Suprapubic skin (tissue), 4 donors: ENCODE measurements around the gene JKAMP. TPM values are rescaled to one million over a fixed set of nuclear protein-coding genes. Genes with fewer than 3 reads are reported as not detected.

ENCODE experiments used
- DNase-seq, 2 donors: peaks; one replicate each; pipeline ENCODE4 v3.0.0-alpha.2; 2019; ENCODE audit warnings: low spot score in 2 of 2
- H3K27ac ChIP-seq: fragments of 200-600 bp; sonication (generic); one replicate; pipeline ENCODE4 v1.5.1; 2019
- H3K27me3 ChIP-seq: fragments of 200-600 bp; sonication (generic); one replicate; pipeline ENCODE4 v1.5.1; 2019
- H3K36me3 ChIP-seq: fragments of 200-600 bp; sonication (generic); one replicate; pipeline ENCODE4 v1.5.1; 2019
- H3K4me1 ChIP-seq: fragments of 200-600 bp; sonication (generic); one replicate; pipeline ENCODE4 v1.5.1; 2019
- H3K4me3 ChIP-seq: fragments of 200-600 bp; sonication (generic); one replicate; pipeline ENCODE4 v1.5.1; 2019; ENCODE audit warnings: mild to moderate bottlenecking
- H3K9me3 ChIP-seq: fragments of 200-600 bp; sonication (generic); one replicate; pipeline ENCODE4 v1.5.1; 2019
- EP300 ChIP-seq: sonication (generic); formaldehyde crosslinking; IDR thresholded peaks from one replicate; pipeline ENCODE4 v1.6.1; 2017; ENCODE audit warnings: antibody characterized with exemption
- POLR2A ChIP-seq, 2 donors: fragments of 450-650 bp; IDR thresholded peaks; one replicate each; pipeline ENCODE4 v1.6.1; 2017; ENCODE audit warnings: antibody characterized with exemption in 2 of 2, mild to moderate bottlenecking in 2 of 2, moderate library complexity in 2 of 2
- POLR2AphosphoS5 ChIP-seq, 3 donors: sonication (generic); formaldehyde crosslinking; IDR thresholded peaks; one replicate each; pipeline ENCODE4 v1.6.1; 2017; ENCODE audit warnings: antibody characterized with exemption in 3 of 3
- WGBS: methylation state at CpG from one replicate; pipeline ENCODE4 v1.1.5; 2018; 5-methylcytosine and 5-hydroxymethylcytosine counted together
- total RNA-seq, 4 donors: library from RNA; depleted of rRNA; stranded (reverse); fragments of >200 nt; gene quantifications; one replicate each; pipeline ENCODE4 v1.1.0, GENCODE V29; 2016
- TF ChIP-seq, protein P1 (sequence below), 2 donors: fragments of 200-600 bp in 1 of 2; fragments of 450-650 bp in 1 of 2; sonication (generic) in 1 of 2; IDR thresholded peaks; one replicate each; pipeline ENCODE4 v1.5.1; 2016 to 2019; ENCODE audit warnings: antibody characterized with exemption in 2 of 2, mild to moderate bottlenecking in 1 of 2, moderate library complexity in 1 of 2

The JKAMP gene
- total RNA-seq, 4 donors from 2014 or later, result 49.8 to 56.7 (median 53.5) TPM

DNA sequence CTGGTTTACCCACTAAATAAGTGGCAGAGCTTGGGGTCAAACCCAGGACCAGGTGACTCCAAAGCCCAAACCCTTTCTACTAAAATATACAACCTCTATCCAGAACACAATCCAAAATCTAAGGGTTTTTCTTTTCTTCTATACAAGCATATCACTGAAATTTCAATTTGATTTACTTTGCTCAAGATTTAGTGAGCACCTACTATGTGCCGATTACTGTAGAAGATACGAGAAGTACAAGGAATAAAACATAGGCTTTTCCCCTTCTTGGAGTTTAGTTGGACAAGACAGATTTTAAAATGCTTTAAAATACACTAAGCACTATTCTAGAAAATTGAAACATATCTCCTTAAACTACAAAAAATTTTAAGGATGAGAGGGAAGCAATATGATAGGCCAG is 2.9 kb upstream of the JKAMP start:
- DNase-seq, result no peak
- Histone ChIP-seq H3K4me3 (no peak overlapping the region), H3K27me3 (no peaks in the 10 kb centered on the region), H3K4me1 (peaks cover 41% of the 10 kb centered on the region), H3K9me3 (no peaks in the 10 kb centered on the region), H3K27ac (no peak overlapping the region), H3K36me3 (peaks cover under 1% of the 10 kb centered on the region)
- 90% methylated on average over 2 of the region's 2 CpGs for WGBS
- TF ChIP-seq POLR2A (IDR thresholded peaks at IDR 0.05) (no peak), POLR2AphosphoS5 (IDR thresholded peaks at IDR 0.05) (no peak), EP300 (no peak)
- TF ChIP-seq, protein P1, sequence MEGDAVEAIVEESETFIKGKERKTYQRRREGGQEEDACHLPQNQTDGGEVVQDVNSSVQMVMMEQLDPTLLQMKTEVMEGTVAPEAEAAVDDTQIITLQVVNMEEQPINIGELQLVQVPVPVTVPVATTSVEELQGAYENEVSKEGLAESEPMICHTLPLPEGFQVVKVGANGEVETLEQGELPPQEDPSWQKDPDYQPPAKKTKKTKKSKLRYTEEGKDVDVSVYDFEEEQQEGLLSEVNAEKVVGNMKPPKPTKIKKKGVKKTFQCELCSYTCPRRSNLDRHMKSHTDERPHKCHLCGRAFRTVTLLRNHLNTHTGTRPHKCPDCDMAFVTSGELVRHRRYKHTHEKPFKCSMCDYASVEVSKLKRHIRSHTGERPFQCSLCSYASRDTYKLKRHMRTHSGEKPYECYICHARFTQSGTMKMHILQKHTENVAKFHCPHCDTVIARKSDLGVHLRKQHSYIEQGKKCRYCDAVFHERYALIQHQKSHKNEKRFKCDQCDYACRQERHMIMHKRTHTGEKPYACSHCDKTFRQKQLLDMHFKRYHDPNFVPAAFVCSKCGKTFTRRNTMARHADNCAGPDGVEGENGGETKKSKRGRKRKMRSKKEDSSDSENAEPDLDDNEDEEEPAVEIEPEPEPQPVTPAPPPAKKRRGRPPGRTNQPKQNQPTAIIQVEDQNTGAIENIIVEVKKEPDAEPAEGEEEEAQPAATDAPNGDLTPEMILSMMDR (IDR thresholded peaks at IDR 0.05), result no peak

DNA sequence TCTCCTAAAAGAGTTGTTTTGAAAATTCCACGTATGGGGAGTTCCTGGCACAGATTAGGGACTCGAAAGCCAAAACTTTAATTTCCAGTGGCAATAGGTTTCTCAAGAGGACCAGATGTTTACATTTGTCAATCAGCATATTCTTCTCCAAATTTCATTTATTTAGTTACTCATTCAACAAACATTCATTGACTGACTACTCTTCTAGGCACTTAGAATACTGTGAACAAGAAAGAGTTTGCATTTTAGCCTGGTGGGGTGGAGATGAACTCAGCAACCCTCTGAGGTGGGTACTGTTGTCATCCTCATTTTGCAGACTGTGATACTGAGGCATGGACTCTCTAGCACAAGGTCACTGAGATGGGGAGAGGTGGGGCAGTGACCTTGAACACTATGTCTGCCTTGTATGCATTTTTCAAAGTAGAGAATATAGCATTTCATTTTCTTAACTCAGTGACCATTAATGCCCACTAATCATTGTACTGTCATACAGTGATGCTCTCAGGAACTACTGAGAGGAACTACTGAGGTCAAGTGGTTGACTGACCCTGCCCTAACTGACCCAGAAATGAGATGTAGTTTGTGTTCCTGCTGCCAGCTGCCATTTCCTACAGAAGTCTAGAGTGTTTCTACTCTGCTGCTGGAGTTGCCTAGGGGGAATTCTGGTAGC is 2.3 kb upstream of the JKAMP start:
- Histone ChIP-seq H3K4me3 (peak overlapping the region; percentile 85), H3K36me3 (no peaks in the 10 kb centered on the region), H3K4me1 (peaks cover 43% of the 10 kb centered on the region), H3K9me3 (no peaks in the 10 kb centered on the region), H3K27me3 (no peaks in the 10 kb centered on the region), H3K27ac (peak overlapping the region; percentile 52)
- no peak for DNase-seq
- no peak for TF ChIP-seq EP300
- no peak for TF ChIP-seq POLR2AphosphoS5 (IDR thresholded peaks at IDR 0.05)
- WGBS, result 37% methylated on average over 2 of the region's 2 CpGs

DNA sequence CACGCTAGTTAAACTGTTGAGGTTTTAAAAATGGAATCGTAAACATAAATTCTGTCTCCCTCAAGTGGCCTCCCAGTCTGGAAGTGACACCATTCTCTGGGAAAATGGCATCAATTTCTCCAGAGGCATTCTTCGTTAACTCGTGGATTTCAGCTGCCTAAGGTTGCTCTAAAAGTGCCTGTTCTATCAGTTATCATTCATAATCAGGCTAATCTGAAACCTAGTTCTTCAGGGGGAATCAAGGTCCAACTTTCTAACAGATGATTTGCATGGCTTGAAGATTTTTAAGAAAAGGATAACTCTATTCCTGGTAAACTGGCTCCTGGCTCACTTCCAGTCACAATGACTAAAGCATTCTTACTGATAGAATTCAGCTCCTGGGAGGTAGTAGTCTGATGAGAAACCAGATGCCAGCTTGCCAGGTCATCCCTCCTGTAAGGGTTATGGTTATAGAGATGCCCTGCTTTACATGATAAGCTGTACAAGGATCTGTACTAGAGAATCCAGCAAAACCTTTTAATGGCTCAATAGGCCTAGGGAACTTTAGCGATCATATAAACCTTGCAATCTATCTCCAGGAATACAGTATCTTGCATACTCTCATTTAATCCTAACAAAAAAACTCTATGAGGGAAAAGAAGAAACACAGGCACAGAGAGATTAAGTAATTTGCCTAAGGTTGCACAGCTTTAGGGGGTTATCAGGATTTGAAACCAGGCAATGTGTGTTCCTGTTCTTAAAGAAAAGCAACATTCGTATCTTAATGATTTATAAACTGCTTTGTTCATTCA is 1.6 kb upstream of the JKAMP start:
- DNase-seq, result no peak
- TF ChIP-seq POLR2A (IDR thresholded peaks at IDR 0.05), result no peak
- TF ChIP-seq, protein P1 (IDR thresholded peaks at IDR 0.05), result no peak
- Histone ChIP-seq H3K4me1 (peaks cover 43% of the 10 kb centered on the region), H3K27me3 (no peaks in the 10 kb centered on the region), H3K4me3 (peak overlapping the region; percentile 85), H3K9me3 (no peaks in the 10 kb centered on the region), H3K36me3 (peaks cover 2% of the 10 kb centered on the region), H3K27ac (peak overlapping the region; percentile 94)
- WGBS, result 42% methylated on average over 6 of the region's 6 CpGs

DNA sequence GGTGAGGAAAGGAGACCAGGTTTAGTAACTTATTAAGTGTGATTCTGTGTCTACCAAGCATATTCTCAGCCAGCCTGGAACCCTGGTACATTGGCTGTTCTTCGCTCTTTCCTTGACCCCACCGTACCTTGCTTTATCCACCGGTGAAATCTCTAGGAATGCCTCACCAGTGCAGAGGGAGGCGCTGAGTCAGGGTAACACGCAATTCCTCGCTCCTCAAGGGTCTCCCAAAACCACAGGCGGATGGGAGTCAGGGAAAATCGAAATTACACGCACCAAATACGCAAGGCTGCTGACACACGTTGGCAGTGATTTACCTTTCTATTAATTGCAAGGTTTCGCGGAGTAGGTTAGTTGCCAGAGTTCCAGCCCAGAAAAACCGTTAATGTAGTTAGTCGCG is 954 bp upstream of the JKAMP start:
- WGBS, result 2% methylated on average over 16 of the region's 16 CpGs
- H3K27me3 ChIP-seq, result no peaks in the 10 kb centered on the region
- H3K9me3 ChIP-seq, result no peaks in the 10 kb centered on the region
- peaks cover 7% of the 10 kb centered on the region for H3K36me3 ChIP-seq
- peaks cover 44% of the 10 kb centered on the region for H3K4me1 ChIP-seq
- H3K4me3 ChIP-seq, result peak overlapping the region; percentile 85
- TF ChIP-seq EP300 (no peak), POLR2AphosphoS5 (IDR thresholded peaks at IDR 0.05) (no peak), POLR2A (IDR thresholded peaks at IDR 0.05) (no peak)
- TF ChIP-seq, protein P1 (IDR thresholded peaks at IDR 0.05), result no peak
- DNase-seq, result no peak
- peak overlapping the region; percentile 94 for H3K27ac ChIP-seq

DNA sequence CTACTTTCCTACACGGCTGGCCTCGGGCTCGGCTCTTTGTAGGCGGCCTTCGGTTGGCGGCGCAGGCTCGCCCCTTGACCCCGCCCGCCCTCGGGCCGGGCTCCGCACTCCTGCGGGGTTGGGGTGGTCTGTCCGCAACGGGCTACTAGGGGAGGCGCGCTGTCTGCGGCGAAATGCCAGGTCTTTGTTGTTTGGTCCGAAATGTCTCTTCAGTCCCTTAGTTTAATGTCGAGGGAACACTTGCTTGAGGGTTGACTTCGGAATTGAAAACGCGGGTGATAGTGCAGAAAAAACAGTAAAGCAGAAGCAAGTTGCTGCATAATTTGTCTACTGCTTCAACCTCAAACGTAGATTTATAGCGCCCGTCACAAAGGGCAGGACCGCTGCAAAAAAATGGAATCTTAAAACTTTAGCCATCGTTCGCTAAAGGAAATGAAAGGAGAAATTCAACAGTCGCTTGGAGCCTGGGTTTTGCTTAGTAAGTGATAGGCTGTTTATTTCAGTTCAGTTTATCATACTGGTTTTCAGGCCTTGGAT is 390 bp downstream of the JKAMP start:
- TF ChIP-seq EP300 (no peak), POLR2AphosphoS5 (IDR thresholded peaks at IDR 0.05) (no peak), POLR2A (IDR thresholded peaks at IDR 0.05) (no peak)
- TF ChIP-seq, protein P1 (IDR thresholded peaks at IDR 0.05), result no peak
- peaks cover 48% of the 10 kb centered on the region for H3K4me1 ChIP-seq
- peak overlapping the region; percentile 94 for H3K27ac ChIP-seq
- H3K9me3 ChIP-seq, result no peaks in the 10 kb centered on the region
- H3K4me3 ChIP-seq, result peak overlapping the region; percentile 85
- H3K27me3 ChIP-seq, result no peaks in the 10 kb centered on the region
- DNase-seq, result no peak
- 0% methylated on average over 13 of the region's 32 CpGs for WGBS
- H3K36me3 ChIP-seq, result peaks cover 20% of the 10 kb centered on the region
